ENCODE results near the gene LRFN5.
"Not testable (repeated sequence)": the region's sequence is repeated elsewhere in the genome, so short reads cannot be mapped to it uniquely, and the experiment has no call there.

Gene LRFN5

GRCh38 chr14:41859336-41859735 is 252.7 kb downstream of the LRFN5 start:
- no peaks in the 10 kb centered on the region for H3K36me3 Mint-ChIP-seq (ENCODE audit: low read depth)
- no peaks in the 10 kb centered on the region for H3K27me3 Mint-ChIP-seq (ENCODE audit: low read depth)
- H3K4me3 Mint-ChIP-seq: no peak overlapping the region
- no peaks in the 10 kb centered on the region for H3K4me1 Mint-ChIP-seq (ENCODE audit: low read depth)
- no peak overlapping the region for H3K27ac Mint-ChIP-seq
- no peak for DNase-seq (ENCODE audit: low spot score)
- peaks cover 26% of the 10 kb centered on the region for H3K9me3 Mint-ChIP-seq

- no peak for DNase-seq (ENCODE audit: low spot score)
- H3K9me3 Mint-ChIP-seq: peaks cover 27% of the 10 kb centered on the region
- H3K27me3 Mint-ChIP-seq (ENCODE audit: low read depth): no peaks in the 10 kb centered on the region
- H3K27ac Mint-ChIP-seq: no peak overlapping the region
- no peak overlapping the region for H3K4me3 Mint-ChIP-seq
- no peaks in the 10 kb centered on the region for H3K4me1 Mint-ChIP-seq (ENCODE audit: low read depth)
- no peaks in the 10 kb centered on the region for H3K36me3 Mint-ChIP-seq (ENCODE audit: low read depth)
These were observed 253.9 kb downstream of the LRFN5 start for GRCh38 chr14:41860586-41860985.

- Mint-ChIP-seq H3K4me1 (ENCODE audit: low read depth) (no peaks in the 10 kb centered on the region), H3K9me3 (peaks cover 26% of the 10 kb centered on the region), H3K4me3 (no peak overlapping the region), H3K27ac (no peak overlapping the region), H3K27me3 (ENCODE audit: low read depth) (no peaks in the 10 kb centered on the region), H3K36me3 (ENCODE audit: low read depth) (no peaks in the 10 kb centered on the region)
- DNase-seq (ENCODE audit: low spot score): no peak
These were observed 259.2 kb downstream of the LRFN5 start for GRCh38 chr14:41865894-41866293.

GRCh38 chr14:41868396-41868795 is 261.7 kb downstream of the LRFN5 start:
- Mint-ChIP-seq H3K4me3 (no peak overlapping the region), H3K4me1 (ENCODE audit: low read depth) (no peaks in the 10 kb centered on the region), H3K9me3 (peaks cover 22% of the 10 kb centered on the region), H3K27ac (no peak overlapping the region), H3K27me3 (ENCODE audit: low read depth) (no peaks in the 10 kb centered on the region), H3K36me3 (ENCODE audit: low read depth) (no peaks in the 10 kb centered on the region)
- no peak for DNase-seq (ENCODE audit: low spot score)

GRCh38 chr14:41872931-41873685 is 266.4 kb downstream of the LRFN5 start:
- Mint-ChIP-seq H3K27me3 (ENCODE audit: low read depth) (no peaks in the 10 kb centered on the region), H3K9me3 (peaks cover 9% of the 10 kb centered on the region), H3K4me1 (ENCODE audit: low read depth) (no peaks in the 10 kb centered on the region), H3K36me3 (ENCODE audit: low read depth) (no peaks in the 10 kb centered on the region), H3K4me3 (no peak overlapping the region), H3K27ac (no peak overlapping the region)
- DNase-seq (ENCODE audit: low spot score): no peak

GRCh38 chr14:41873686-41874317 is 267.1 kb downstream of the LRFN5 start:
- Mint-ChIP-seq H3K9me3 (peaks cover 9% of the 10 kb centered on the region), H3K27ac (no peak overlapping the region), H3K27me3 (ENCODE audit: low read depth) (no peaks in the 10 kb centered on the region), H3K4me1 (ENCODE audit: low read depth) (no peaks in the 10 kb centered on the region), H3K36me3 (ENCODE audit: low read depth) (no peaks in the 10 kb centered on the region), H3K4me3 (no peak overlapping the region)
- no peak for DNase-seq (ENCODE audit: low spot score)

GRCh38 chr14:41875116-41875515 is 268.4 kb downstream of the LRFN5 start:
- Mint-ChIP-seq H3K36me3 (ENCODE audit: low read depth) (no peaks in the 10 kb centered on the region), H3K4me3 (no peak overlapping the region), H3K4me1 (ENCODE audit: low read depth) (no peaks in the 10 kb centered on the region), H3K9me3 (peaks cover 6% of the 10 kb centered on the region), H3K27ac (no peak overlapping the region), H3K27me3 (ENCODE audit: low read depth) (no peaks in the 10 kb centered on the region)
- no peak for DNase-seq (ENCODE audit: low spot score)

- no peaks in the 10 kb centered on the region for H3K27me3 Mint-ChIP-seq (ENCODE audit: low read depth)
- no peak overlapping the region for H3K4me3 Mint-ChIP-seq
- DNase-seq (ENCODE audit: low spot score): no peak
- H3K36me3 Mint-ChIP-seq (ENCODE audit: low read depth): no peaks in the 10 kb centered on the region
- H3K27ac Mint-ChIP-seq: no peak overlapping the region
- H3K9me3 Mint-ChIP-seq: peaks cover 7% of the 10 kb centered on the region
- no peaks in the 10 kb centered on the region for H3K4me1 Mint-ChIP-seq (ENCODE audit: low read depth)
These were observed 271.6 kb downstream of the LRFN5 start for GRCh38 chr14:41878321-41878720.

GRCh38 chr14:41891624-41892023 is 284.9 kb downstream of the LRFN5 start:
- H3K27me3 Mint-ChIP-seq (ENCODE audit: low read depth): no peaks in the 10 kb centered on the region
- no peak overlapping the region for H3K27ac Mint-ChIP-seq
- no peaks in the 10 kb centered on the region for H3K4me1 Mint-ChIP-seq (ENCODE audit: low read depth)
- peaks cover 10% of the 10 kb centered on the region for H3K9me3 Mint-ChIP-seq
- no peak overlapping the region for H3K4me3 Mint-ChIP-seq
- DNase-seq (ENCODE audit: low spot score): no peak
- no peaks in the 10 kb centered on the region for H3K36me3 Mint-ChIP-seq (ENCODE audit: low read depth)

- no peak overlapping the region for H3K27ac Mint-ChIP-seq
- H3K4me1 Mint-ChIP-seq (ENCODE audit: low read depth): no peaks in the 10 kb centered on the region
- DNase-seq (ENCODE audit: low spot score): no peak
- H3K4me3 Mint-ChIP-seq: no peak overlapping the region
- H3K27me3 Mint-ChIP-seq (ENCODE audit: low read depth): no peaks in the 10 kb centered on the region
- H3K36me3 Mint-ChIP-seq (ENCODE audit: low read depth): no peaks in the 10 kb centered on the region
- H3K9me3 Mint-ChIP-seq: peaks cover 4% of the 10 kb centered on the region
These were observed 292.7 kb downstream of the LRFN5 start for GRCh38 chr14:41899416-41899815.

GRCh38 chr14:41900644-41901043 is 294.0 kb downstream of the LRFN5 start:
- H3K4me1 Mint-ChIP-seq (ENCODE audit: low read depth): no peaks in the 10 kb centered on the region
- H3K27me3 Mint-ChIP-seq (ENCODE audit: low read depth): no peaks in the 10 kb centered on the region
- H3K27ac Mint-ChIP-seq: no peak overlapping the region
- no peak for DNase-seq (ENCODE audit: low spot score)
- H3K9me3 Mint-ChIP-seq: peaks cover 4% of the 10 kb centered on the region
- H3K4me3 Mint-ChIP-seq: no peak overlapping the region
- no peaks in the 10 kb centered on the region for H3K36me3 Mint-ChIP-seq (ENCODE audit: low read depth)

GRCh38 chr14:41901089-41901488 is 294.4 kb downstream of the LRFN5 start:
- Mint-ChIP-seq H3K36me3 (ENCODE audit: low read depth) (no peaks in the 10 kb centered on the region), H3K27me3 (ENCODE audit: low read depth) (no peaks in the 10 kb centered on the region), H3K27ac (no peak overlapping the region), H3K4me1 (ENCODE audit: low read depth) (no peaks in the 10 kb centered on the region), H3K4me3 (no peak overlapping the region), H3K9me3 (peaks cover 7% of the 10 kb centered on the region)
- no peak for DNase-seq (ENCODE audit: low spot score)

- no peak overlapping the region for H3K27ac Mint-ChIP-seq
These were observed 298.8 kb downstream of the LRFN5 start for GRCh38 chr14:41905394-41905964.

GRCh38 chr14:41911155-41911554 is 304.5 kb downstream of the LRFN5 start:
- H3K4me3 Mint-ChIP-seq; H3K36me3 Mint-ChIP-seq (ENCODE audit: low read depth); H3K27me3 Mint-ChIP-seq (ENCODE audit: low read depth); DNase-seq (ENCODE audit: low spot score); H3K27ac Mint-ChIP-seq; H3K4me1 Mint-ChIP-seq (ENCODE audit: low read depth): not testable (repeated sequence)
- peaks cover 27% of the 10 kb centered on the region for H3K9me3 Mint-ChIP-seq

More at GRCh38 chr14:41905394-41905964, 298.8 kb downstream of the LRFN5 start:
- no peak for DNase-seq (ENCODE audit: low spot score)
- no peaks in the 10 kb centered on the region for H3K27me3 Mint-ChIP-seq (ENCODE audit: low read depth)
- no peaks in the 10 kb centered on the region for H3K36me3 Mint-ChIP-seq (ENCODE audit: low read depth)
- no peak overlapping the region for H3K4me3 Mint-ChIP-seq
- H3K9me3 Mint-ChIP-seq: peaks cover 11% of the 10 kb centered on the region
- no peaks in the 10 kb centered on the region for H3K4me1 Mint-ChIP-seq (ENCODE audit: low read depth)
